Breast epithelium (tissue), 3 donors: ENCODE data around the gene RBM41.

Experiments used
- CTCF ChIP-seq, 3 donors: fragments of 450-650 bp; IDR thresholded peaks; one replicate each; pipeline ENCODE4 v1.5.1; 2016 to 2017; ENCODE audit warnings: antibody characterized with exemption in 3 of 3, mild to moderate bottlenecking in 3 of 3, moderate library complexity in 3 of 3
- POLR2A ChIP-seq: fragments of 450-650 bp; IDR thresholded peaks from one replicate; pipeline ENCODE4 v1.6.1; 2016; ENCODE audit warnings: antibody characterized with exemption, mild to moderate bottlenecking, moderate library complexity

DNA sequence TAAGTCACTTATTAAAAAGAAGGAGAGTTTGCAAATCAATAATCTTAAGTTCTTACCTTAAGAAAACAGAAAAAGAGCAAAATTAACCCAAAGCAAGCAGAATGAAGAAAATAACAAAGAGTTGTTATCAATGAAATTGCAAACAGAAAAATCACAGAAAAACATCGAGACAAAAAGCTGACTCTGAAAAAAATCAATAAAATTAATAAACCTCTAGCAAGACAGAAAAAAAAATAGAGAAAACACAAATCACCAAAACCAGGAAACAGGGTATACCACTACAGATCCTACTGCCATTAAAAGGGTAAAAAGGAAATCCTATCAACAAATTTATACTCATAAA is 17.3 kb upstream of the RBM41 start:
- TF ChIP-seq POLR2A (no peak), CTCF (IDR thresholded peaks at IDR 0.05) (no peak)
